Panc1 (cell line): ENCODE data around the gene CAMK2B.

Source experiments
- CTCF ChIP-seq: fragments of 450-650 bp; IDR thresholded peaks from 2 replicates; pipeline ENCODE4 v1.5.1; 2017; ENCODE audit warnings: mild to moderate bottlenecking
- POLR2AphosphoS5 ChIP-seq: IDR thresholded peaks from 2 replicates; pipeline ENCODE4 v1.6.1; 2012; ENCODE audit warnings: mild to moderate bottlenecking, low read depth, low read length, moderate library complexity
- REST ChIP-seq, 2 experiments: IDR thresholded peaks; 2 replicates each; pipeline ENCODE4 v1.6.1; 2011 to 2012; ENCODE audit warnings: low read depth in 2 of 2, control low read depth in 1 of 2, low read length in 1 of 2, mild to moderate bottlenecking in 1 of 2, moderate library complexity in 1 of 2; ENCODE audit not compliant: insufficient read depth in 1 of 2
- TCF7L2 ChIP-seq: IDR thresholded peaks from 2 replicates; pipeline ENCODE4 v1.6.1; 2011; ENCODE audit warnings: mild to moderate bottlenecking, low read depth, low read length, inconsistent platforms

GRCh38 chr7:44335184-44335583 lies 9.8 kb upstream of the CAMK2B start:
- no peak for TF ChIP-seq CTCF
- TF ChIP-seq TCF7L2 = no peak
- TF ChIP-seq POLR2AphosphoS5 = no peak
- no peak for TF ChIP-seq REST (IDR thresholded peaks at IDR 0.05; ENCODE audit: insufficient read depth in 1 of 2, low read depth in 2 of 2, low read length in 1 of 2)
